HG03025 (cell line): ENCODE results near the gene SYNJ2.

Source experiments
- ATAC-seq: cut with Tn5 transposase; IDR thresholded peaks from one replicate; pipeline ENCODE4 v1.9.1; 2021; ENCODE audit warnings: mild to moderate bottlenecking, moderate library complexity; ENCODE audit not compliant: unreplicated experiment, low FRiP score

Gene SYNJ2

GRCh38 chr6:157978021-157978783 lies 3.5 kb upstream of the SYNJ2 start:
- no peak for ATAC-seq

- ATAC-seq = peak; percentile 29
Measured at GRCh38 chr6:157980288-157981131, 1.2 kb upstream of the SYNJ2 start.

- ATAC-seq = no peak
Measured at GRCh38 chr6:157981132-157981394, 600 bp upstream of the SYNJ2 start.

GRCh38 chr6:157982102-157982562 lies 469 bp downstream of the SYNJ2 start:
- ATAC-seq = peak; percentile 37

GRCh38 chr6:157982563-157983405 lies 1.1 kb downstream of the SYNJ2 start:
- no peak for ATAC-seq

GRCh38 chr6:157983406-157984119 lies 1.9 kb downstream of the SYNJ2 start:
- ATAC-seq = no peak

- ATAC-seq = no peak
Measured at GRCh38 chr6:157984128-157984527, 2.5 kb downstream of the SYNJ2 start.

- ATAC-seq = no peak
Measured at GRCh38 chr6:157984686-157985225, 3.1 kb downstream of the SYNJ2 start.

- no peak for ATAC-seq
Measured at GRCh38 chr6:157985378-157986155, 3.9 kb downstream of the SYNJ2 start.

GRCh38 chr6:157987788-157988699 lies 6.4 kb downstream of the SYNJ2 start:
- ATAC-seq = no peak

- no peak for ATAC-seq
Measured at GRCh38 chr6:157988700-157989063, 7.0 kb downstream of the SYNJ2 start.

GRCh38 chr6:157989541-157990289 lies 8.1 kb downstream of the SYNJ2 start:
- ATAC-seq = no peak

- ATAC-seq = no peak
Measured at GRCh38 chr6:157990321-157991066, 8.8 kb downstream of the SYNJ2 start.

GRCh38 chr6:157991067-157991432 lies 9.4 kb downstream of the SYNJ2 start:
- no peak for ATAC-seq

GRCh38 chr6:157993076-157993475 lies 11.4 kb downstream of the SYNJ2 start:
- ATAC-seq = no peak

- ATAC-seq = no peak
Measured at GRCh38 chr6:157994125-157994795, 12.6 kb downstream of the SYNJ2 start.
